Prostate gland (tissue), 2 donors: ENCODE data around the gene CD164L2.

ENCODE experiments used
- CTCF ChIP-seq, 4 experiments: fragments of 200-600 bp in 2 of 4; fragments of 450-650 bp in 2 of 4; sonication (generic) in 2 of 4; IDR thresholded peaks; 1 replicate in 3 of 4; 2 replicates in 1 of 4; pipeline ENCODE4 v1.5.1; 2016 to 2019; ENCODE audit warnings: antibody characterized with exemption in 4 of 4, mild to moderate bottlenecking in 2 of 4, moderate library complexity in 2 of 4
- POLR2A ChIP-seq: fragments of 450-650 bp; IDR thresholded peaks from one replicate; pipeline ENCODE4 v1.6.1; 2016; ENCODE audit warnings: antibody characterized with exemption, mild to moderate bottlenecking
- POLR2AphosphoS5 ChIP-seq: sonication (generic); formaldehyde crosslinking; IDR thresholded peaks from one replicate; pipeline ENCODE4 v1.6.1; 2017; ENCODE audit warnings: antibody characterized with exemption

- TF ChIP-seq POLR2A (no peak), CTCF (IDR thresholded peaks at IDR 0.05) (no peak), POLR2AphosphoS5 (no peak)
Measured at GRCh38 chr1:27361553-27361952, 21.6 kb downstream of the CD164L2 start.
